NCI-H510A treated with DMSO at 0.1 percent for 48 hours (cell line): ENCODE data around the gene BLMH.

Experiments
- DNase-seq: peaks from one replicate; lab custom pipeline; 2025; lab: John Stamatoyannopoulos, UW

The BLMH gene

GRCh38 chr17:30200106-30200505, 91.6 kb downstream of the BLMH start:
- DNase-seq = no peak

- no peak for DNase-seq
Measured at GRCh38 chr17:30199600-30199999, 92.1 kb downstream of the BLMH start.
